ENCODE data around the gene PRKAB1. TPM values are rescaled to one million over a fixed set of nuclear protein-coding genes. Genes with fewer than 3 reads are reported as not detected.

Gene PRKAB1
- total RNA-seq, 1 experiment from 2014 or later = 42.2 TPM

- H2AK5ac ChIP-seq (ENCODE audit: insufficient read length, low read length) = no peak overlapping the region
Measured at GRCh38 chr12:119678459-119678858, 10.5 kb downstream of the PRKAB1 start.

More at GRCh38 chr12:119678459-119678858, 10.5 kb downstream of the PRKAB1 start:
- no peak for DNase-seq
- Histone ChIP-seq H3K4me2 (ENCODE audit: insufficient read depth, insufficient read length, low read length) (no peak overlapping the region), H3K56ac (ENCODE audit: insufficient read length, low read depth, low read length) (no peak overlapping the region), H2BK12ac (ENCODE audit: insufficient read length, low read depth, low read length) (no peak overlapping the region), H4K91ac (ENCODE audit: insufficient read length, low read depth, low read length) (no peak overlapping the region), H4K5ac (ENCODE audit: insufficient read length, low read depth, low read length) (no peak overlapping the region), H3K79me2 (ENCODE audit: insufficient read depth, low read length) (no peaks in the 10 kb centered on the region), H2BK120ac (ENCODE audit: low read depth, low read length, poor library complexity, severe bottlenecking) (no peak overlapping the region), H3K4ac (ENCODE audit: low read depth, low read length) (no peak overlapping the region), H3K27ac (ENCODE audit: insufficient read length, low read depth, low read length) (no peak overlapping the region), H3K14ac (ENCODE audit: insufficient read depth, low read length) (no peak overlapping the region), H2BK15ac (ENCODE audit: low read depth, low read length) (no peak overlapping the region), H3K9me3 (ENCODE audit: control insufficient read depth, low read depth, low read length) (no peaks in the 10 kb centered on the region), H3K9ac (ENCODE audit: extremely low read depth, insufficient read length, low read length) (no peak overlapping the region), H4K8ac (replicated peaks; ENCODE audit: insufficient read length, low read depth, low read length) (no peak overlapping the region), H2BK5ac (ENCODE audit: insufficient read length, low read length) (no peak overlapping the region), H3K4me1 (ENCODE audit: insufficient read depth, low read length) (no peaks in the 10 kb centered on the region), H3K79me1 (ENCODE audit: insufficient read depth, low read depth, low read length, poor library complexity, severe bottlenecking) (no peaks in the 10 kb centered on the region), H2BK20ac (ENCODE audit: low read depth, low read length, poor library complexity, severe bottlenecking) (no peak overlapping the region), H3K23ac (ENCODE audit: insufficient read length, low read depth, low read length) (no peak overlapping the region), H3K18ac (ENCODE audit: insufficient read length, low read depth, low read length) (no peak overlapping the region), H3T11ph (ENCODE audit: low read length) (no peak overlapping the region), H3K23me2 (ENCODE audit: insufficient read length, low read depth, low read length, poor library complexity, severe bottlenecking) (no peaks in the 10 kb centered on the region), H4K20me1 (ENCODE audit: control insufficient read depth, insufficient read depth, insufficient read length) (no peaks in the 10 kb centered on the region), H2AFZ (ENCODE audit: low read length) (no peak overlapping the region), H3K27me3 (ENCODE audit: insufficient read depth, low read length) (no peaks in the 10 kb centered on the region)
- Mint-ChIP-seq H3K4me1 (peaks cover 17 to 33% of the 10 kb centered on the region in 2 experiments), H3K9me3 (no peaks in the 10 kb centered on the region; a peak in 1 of 5 replicates), H3K27me3 (ENCODE audit: low read depth) (no peaks in the 10 kb centered on the region), H3K36me3 (ENCODE audit: insufficient read depth in 1 of 3, low read depth in 3 of 3) (peaks cover 55 to 87% (median 71%) of the 10 kb centered on the region in 3 experiments; a peak in 6 of 7 replicates), H3K4me3 (no peak overlapping the region), H3K27ac (0 out of 7 replicates have a peak overlapping the region, but pooled peaks of 1 of the 3 experiments have one; percentile 8)
- no peak for TF ChIP-seq CTCF (conservative IDR thresholded peaks at IDR 0.05)
- WGBS (ENCODE audit: extremely low coverage, insufficient read length, low lambda C conversion rate) = no CpG with 5 or more reads among the region's 7 CpGs

Measured in H9 (cell line).